22Rv1 (cell line): ENCODE measurements around the gene MYL9.

ENCODE experiments used
- CTCF ChIP-seq: fragments of 450-650 bp; IDR thresholded peaks from 2 replicates; pipeline ENCODE4 v1.5.1; 2017; ENCODE audit warnings: mild to moderate bottlenecking
- ZFX ChIP-seq: fragments of 450-650 bp; IDR thresholded peaks from 2 replicates; pipeline ENCODE4 v1.6.1; 2017; ENCODE audit warnings: antibody characterized with exemption, borderline replicate concordance

DNA sequence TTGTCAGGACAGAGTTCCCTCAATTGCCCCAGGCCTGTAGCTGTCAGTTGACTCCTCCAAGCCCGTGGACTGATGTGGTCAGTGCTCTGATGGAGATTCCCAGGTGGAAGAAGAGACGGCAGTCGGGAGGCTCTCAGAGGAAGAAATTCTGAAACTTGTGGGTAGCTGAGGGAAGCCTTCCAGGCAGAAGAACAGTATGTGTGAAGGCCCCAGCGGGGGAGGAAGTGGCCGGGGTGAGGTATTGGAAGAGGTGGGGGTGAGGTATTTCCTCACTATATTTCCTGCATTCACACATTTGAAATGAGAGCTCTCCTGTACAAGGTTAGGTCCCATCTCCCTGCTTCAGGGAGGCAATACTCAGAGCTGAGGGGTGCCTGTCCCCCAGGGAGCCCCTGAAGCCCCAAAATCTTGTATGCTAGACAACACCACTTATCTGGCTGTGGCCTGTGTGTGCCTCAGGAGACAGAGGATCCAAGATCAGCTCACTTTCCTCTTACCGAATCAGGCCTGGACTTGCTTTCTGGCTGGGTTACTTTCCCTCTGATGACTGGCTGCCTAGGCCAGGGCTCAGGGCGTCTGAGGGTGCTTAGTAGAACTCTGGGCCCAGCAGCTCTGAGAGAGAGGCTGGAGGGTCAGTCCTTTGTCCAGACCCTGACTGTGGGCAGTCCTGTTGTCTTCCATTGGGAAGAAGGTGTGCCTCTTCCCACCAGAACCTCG lies 49.3 kb upstream of the MYL9 start:
- TF ChIP-seq CTCF (no peak), ZFX (no peak)
